WI38 (cell line): ENCODE measurements around the gene PPP1R13B.

Experiments used
- H3K4me3 ChIP-seq: 2 replicates; pipeline ENCODE4 v1.5.1; 2011; ENCODE audit warnings: low read depth, mild to moderate bottlenecking, control low read depth, low read length
- CTCF ChIP-seq: IDR thresholded peaks from 2 replicates; pipeline ENCODE4 v1.5.1; 2012; ENCODE audit warnings: low read depth, mild to moderate bottlenecking, control low read depth, low read length

Gene PPP1R13B

GRCh38 chr14:103856607-103857006, 9.2 kb upstream of the PPP1R13B start:
- no peak overlapping the region for H3K4me3 ChIP-seq
- no peak for TF ChIP-seq CTCF

- no peak overlapping the region for H3K4me3 ChIP-seq
- TF ChIP-seq CTCF, result no peak
Measured at GRCh38 chr14:103856105-103856504, 8.7 kb upstream of the PPP1R13B start.

GRCh38 chr14:103855734-103856095, 8.3 kb upstream of the PPP1R13B start:
- H3K4me3 ChIP-seq, result no peak overlapping the region
- TF ChIP-seq CTCF, result no peak

GRCh38 chr14:103854822-103855733, 7.7 kb upstream of the PPP1R13B start:
- no peak for TF ChIP-seq CTCF
- no peak overlapping the region for H3K4me3 ChIP-seq

- H3K4me3 ChIP-seq, result no peak overlapping the region
- TF ChIP-seq CTCF, result no peak
Measured at GRCh38 chr14:103854017-103854808, 6.8 kb upstream of the PPP1R13B start.

- TF ChIP-seq CTCF, result no peak
- no peak overlapping the region for H3K4me3 ChIP-seq
Measured at GRCh38 chr14:103849151-103849886, 1.9 kb upstream of the PPP1R13B start.
